NCI-H510A (cell line): Measurements from ENCODE around the gene NDUFA1.
"Not testable (repeated sequence)": the region's sequence is repeated elsewhere in the genome, so short reads cannot be mapped to it uniquely, and the experiment has no call there.

Source experiments
- DNase-seq: peaks from one replicate; lab custom pipeline; 2025; lab: John Stamatoyannopoulos, UW

NDUFA1 gene

DNA sequence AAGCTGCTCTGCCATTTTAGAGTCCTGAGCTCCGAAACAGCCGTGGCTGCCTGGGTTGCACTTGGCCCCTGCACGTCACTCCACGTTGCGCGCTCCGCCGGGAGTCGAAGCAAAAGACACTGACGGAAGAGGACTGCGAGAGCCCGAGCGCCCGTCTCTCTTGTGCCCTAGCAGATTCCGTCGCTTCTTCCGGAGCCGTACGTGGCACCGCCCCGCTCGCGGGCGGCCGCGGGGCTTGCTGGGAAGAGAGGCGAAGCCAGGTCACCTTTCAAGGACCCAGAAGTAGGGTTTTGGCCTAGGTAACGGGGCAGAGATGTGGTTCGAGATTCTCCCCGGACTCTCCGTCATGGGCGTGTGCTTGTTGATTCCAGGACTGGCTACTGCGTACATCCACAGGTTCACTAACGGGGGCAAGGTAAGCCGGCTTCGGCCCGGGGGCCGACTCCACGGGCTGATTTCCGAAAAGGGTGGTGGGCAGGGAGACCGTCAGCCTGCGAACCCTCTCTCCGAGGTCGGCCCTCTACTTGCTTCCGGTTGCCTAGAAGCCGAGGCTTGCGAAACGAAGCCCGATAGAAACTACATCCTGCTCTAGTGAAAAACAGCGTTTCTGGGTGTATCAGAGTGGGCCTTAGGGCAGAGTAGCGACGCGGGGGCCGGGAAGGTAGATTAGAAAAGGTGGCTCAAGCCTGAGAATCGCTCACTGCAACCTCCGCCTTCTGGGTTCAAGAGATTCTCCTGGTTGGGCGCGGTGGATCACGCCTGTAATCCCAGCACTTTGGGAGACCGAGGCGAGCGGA is at the start of gene NDUFA1, which contains the start of gene RNF113A:
NDUFA1 (plus strand) TSS at position 234 of the 797 bp plus-strand sequence; CDS start at position 314, 80 bp downstream.
RNF113A (minus strand) TSS at position 135 of the 797 bp plus-strand sequence; CDS start at position 15, 120 bp downstream.
- peak; percentile 65 for DNase-seq

DNA sequence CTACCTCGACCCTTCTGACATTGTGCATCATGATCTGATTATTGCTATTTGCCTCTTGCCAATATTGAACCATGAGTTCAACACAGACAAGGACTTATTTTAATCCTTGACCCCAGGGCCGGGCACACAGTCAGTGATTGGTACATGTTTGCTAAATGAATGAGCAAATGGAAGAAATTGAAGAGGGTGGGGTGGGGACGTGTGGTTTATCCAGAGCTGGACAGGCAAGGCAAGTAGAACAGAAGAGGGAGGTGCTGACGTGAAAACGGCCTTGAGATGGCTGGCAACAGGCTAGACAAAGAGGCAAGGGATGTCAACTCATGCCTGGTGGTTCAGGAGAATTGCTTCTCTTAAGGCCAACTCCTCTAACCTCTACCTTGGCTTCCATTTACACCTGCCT is 47.4 kb upstream of the NDUFA1 start:
- not testable (repeated sequence) for DNase-seq

DNA sequence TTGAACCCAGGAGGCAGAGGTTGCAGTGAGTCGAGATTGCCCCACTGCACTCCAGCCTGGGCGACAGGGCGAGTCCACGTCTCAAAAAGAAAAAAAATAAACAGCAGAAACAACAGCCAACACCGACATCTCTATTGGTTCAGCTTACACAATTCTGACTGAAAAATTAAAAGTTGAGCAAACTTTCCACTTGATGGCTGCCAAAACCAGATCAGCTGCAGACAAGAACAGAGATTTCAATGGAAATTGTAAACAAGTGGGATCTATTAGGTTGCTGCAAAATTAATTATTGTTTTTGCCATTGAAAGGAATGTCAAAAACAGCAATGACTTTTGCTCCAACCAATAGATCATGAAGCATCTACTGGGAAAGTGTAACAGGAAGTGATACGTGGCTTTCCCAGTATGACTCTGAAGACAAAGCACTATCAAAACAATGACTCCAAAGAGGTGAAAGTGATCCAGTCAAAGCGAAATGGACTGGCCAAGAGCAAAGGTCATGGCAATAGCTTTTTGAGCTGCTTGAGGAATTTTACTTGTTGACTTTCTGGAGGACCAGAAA is 45.2 kb upstream of the NDUFA1 start:
- no peak for DNase-seq

DNA sequence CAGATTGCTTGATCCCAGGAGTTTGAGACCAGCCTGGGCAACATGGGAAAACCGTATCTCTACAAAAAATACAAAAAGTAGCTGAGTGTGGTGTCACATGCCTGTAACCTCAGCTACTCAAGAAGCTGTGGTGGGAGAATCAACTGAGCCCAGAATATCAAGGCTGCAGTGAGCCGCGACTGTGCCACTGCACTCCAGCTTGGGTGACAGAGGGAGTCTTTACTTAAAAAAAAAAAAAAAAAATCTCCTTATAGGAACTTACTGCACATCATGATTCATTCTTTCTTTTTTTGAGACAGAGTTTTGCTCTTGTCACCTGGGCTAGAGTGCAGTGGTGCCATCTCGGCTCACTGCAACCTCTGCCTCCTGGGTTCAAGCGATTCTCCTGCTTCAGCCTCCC is 43.2 kb upstream of the NDUFA1 start:
- no peak for DNase-seq

DNA sequence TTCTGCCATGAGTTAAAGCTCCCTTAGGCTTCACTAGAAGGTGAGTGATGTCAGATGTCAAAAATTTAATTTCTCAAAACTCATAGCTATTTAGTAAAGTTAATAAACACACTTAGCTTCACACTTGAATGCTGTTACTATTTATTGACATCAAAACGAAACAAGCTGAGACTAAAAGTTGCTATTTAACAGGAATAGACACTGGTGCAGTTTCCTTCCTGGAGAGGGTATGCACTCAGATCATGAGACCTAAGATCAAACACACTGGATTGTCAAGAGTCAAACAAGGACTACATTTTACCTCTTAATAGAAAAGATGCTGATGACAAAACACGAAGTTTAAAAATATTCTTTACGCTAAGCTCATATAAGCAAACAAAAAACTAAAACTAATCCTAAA is 37.7 kb upstream of the NDUFA1 start:
- no peak for DNase-seq

DNA sequence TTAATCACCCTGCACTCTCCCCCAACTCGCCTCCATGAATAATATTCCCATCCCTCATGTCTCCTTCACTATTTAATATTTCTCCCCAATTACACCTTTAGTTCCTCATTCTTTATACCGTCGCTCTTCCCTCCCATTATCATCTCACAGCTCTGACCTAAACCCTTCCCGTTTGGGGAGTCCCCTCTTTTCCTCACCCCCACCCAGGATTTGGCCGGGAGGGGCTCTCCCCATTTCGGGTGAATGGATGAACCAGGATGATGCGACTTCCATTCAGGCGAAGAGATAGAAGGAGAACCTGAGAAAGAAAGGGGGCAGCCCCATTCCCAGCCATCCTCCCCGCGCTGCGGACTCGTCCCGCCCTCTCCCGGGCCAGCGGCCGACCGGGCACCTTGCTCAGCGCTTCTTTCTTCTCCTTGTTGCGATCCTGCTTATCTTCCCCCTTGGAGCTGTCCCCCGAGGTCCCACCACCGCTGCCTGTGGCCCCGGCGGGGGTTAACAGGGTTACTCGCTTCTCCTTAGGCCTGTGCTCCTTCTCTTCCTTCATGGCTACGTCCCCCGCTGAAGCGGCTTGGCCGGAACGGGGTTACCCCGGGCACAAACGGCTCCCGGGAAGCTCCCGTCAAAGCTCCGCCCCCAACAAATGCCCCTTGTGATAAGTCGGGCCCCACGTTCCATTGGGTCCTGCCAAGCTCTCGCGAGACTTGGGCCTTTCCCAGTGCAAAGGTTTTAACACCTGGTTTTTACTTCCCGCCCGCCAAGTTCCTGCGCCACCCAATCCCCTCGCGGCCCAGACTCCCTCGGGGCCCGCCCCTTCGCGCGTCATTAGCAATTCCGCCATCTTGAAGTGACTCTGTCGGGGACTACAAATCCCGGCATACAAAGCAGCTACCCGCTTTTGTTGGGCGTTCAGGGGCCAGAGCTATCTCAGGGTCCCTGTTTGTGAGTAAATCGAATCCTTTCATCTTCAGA is 19.0 kb upstream of the NDUFA1 start, which contains the start of gene UPF3B:
UPF3B (minus strand) TSS at position 582 of the 972 bp plus-strand sequence; CDS start at position 547, 35 bp downstream.
- DNase-seq: peak; percentile 97

GRCh38 chrX:119853444-119853843 is 18.2 kb upstream of the NDUFA1 start:
- DNase-seq: no peak

DNA sequence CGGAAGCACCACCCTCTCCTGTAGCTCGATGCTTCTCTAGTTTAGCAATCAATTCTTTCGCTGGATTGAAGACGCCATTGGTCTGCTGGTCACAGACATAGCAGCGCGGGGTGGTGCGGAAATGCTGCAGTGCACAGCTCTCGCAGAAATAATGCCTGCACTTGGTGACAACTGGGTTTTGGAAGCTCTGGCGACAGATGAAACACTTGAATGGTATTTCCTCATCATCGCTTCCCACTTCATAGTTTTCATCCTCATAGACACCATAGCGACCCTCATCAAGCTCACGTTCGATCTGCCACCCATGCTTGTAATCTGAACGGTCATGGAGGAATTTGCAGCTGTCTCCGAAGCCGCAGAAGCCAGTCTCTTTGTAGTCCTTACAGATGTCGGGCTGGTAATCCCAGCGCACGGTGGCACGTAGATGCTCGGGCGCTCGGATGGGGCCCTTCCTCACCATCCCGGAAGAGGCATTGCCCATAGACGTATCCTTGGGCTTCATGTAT is 953 bp upstream of the NDUFA1 start:
- no peak for DNase-seq

- DNase-seq: peak; percentile 36
These were observed 410 bp upstream of the NDUFA1 start for GRCh38 chrX:119871245-119871598.

- DNase-seq: no peak
These were observed 7.1 kb downstream of the NDUFA1 start for GRCh38 chrX:119878740-119879139.

DNA sequence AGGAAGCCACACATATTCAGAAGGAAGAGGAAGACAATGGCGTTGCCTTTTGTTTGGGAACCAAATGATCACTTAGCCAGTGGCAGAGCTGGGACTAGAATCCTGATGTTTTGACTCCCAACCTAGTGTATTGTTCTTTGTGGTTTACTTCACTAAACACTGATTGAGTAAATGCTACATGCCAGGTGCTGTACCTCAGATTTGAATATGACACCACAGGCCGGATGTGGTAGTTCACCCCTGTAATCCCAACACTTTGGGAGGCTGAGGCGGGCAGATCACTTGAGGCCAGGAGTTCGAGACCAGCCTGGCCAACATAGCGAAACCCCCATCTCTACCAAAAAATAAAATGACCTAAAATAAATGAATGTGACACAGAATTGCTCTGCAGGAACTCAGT is 8.4 kb downstream of the NDUFA1 start:
- DNase-seq: no peak

DNA sequence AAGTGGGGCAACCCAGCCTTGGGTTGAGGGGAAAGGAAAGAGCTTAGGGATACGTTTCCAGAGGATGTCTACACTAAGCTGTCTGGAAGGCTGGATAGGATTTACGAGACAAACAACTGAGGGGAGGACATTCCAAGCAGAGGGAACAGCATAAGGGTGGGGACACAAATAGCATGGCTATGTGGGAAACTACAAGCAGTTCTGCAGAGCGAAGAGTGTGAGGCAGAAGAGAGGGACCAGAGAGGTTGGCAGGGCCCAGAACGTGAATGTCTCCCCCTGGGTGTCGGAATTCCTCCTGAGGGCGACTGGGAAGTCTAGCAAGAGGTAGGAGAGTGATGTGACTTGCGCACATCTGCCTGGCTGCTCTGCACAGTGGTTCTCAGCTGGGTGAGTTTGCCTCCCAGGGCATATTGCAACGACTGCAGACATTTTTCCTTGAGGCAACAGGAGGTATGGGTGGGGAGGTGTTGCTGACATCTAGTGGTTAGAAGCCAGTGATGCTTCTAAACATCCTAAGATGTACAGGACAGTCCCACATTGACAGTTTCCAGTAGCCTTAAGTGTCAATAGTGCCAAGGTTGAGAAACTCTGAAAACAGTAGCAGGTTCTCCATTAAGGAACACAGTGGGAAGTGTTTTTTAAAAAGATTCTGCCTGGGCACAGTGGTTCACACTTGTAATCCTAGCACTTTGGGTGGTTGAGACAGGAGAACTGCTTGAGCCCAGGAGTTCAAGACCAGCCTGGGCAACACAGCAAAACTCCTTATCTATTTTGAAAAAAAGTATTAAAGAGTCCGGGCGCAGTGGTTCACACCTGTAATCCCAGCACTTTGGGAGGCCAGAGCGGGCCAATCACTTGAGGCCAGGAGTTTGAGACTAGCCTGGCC is 9.2 kb downstream of the NDUFA1 start:
- DNase-seq: no peak

DNA sequence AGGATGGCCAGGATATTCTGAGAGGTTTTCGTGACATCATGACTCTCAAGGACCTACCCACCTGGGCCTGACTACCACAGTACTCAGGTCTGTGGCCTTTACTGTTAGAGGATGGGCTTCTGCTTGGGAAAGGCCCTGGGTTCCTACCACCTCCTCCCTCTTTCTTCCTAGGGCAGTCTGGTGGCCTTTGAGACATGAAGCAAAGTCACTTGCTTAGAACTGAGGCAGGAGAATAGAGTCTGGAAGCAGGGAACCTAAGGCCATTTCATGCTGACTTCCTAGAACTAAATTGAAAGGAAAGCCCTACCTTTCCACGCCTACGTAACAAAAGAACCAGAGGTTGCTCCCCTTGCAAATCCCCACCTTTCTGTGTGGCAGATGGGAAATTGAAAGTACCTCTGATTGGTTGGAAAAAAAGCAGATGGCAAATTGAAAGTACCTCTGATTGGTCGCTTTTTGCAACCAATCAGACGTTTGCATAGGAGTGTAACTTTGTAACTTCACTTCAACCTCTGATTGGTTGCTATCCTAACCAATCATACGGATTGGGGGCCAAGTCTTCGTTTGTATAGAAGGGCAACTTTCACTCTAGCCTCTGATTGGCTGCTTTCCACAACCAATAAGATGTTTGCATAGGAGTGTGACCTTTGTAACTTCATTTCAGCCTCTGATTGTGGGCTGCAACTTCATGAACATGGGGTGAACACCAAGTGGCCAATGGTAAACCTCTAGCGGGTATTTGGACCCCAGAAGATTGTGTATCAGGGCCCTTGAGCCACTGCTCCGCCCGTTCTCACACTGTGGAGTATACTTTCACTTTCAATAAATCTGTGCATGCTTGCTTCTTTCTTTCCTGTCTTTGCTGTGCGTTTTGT is 14.2 kb downstream of the NDUFA1 start:
- no peak for DNase-seq

- peak; percentile 79 for DNase-seq
These were observed 16.2 kb downstream of the NDUFA1 start for GRCh38 chrX:119887721-119888425.

- not testable (repeated sequence) for DNase-seq
These were observed 19.0 kb downstream of the NDUFA1 start for GRCh38 chrX:119890626-119891025.

DNA sequence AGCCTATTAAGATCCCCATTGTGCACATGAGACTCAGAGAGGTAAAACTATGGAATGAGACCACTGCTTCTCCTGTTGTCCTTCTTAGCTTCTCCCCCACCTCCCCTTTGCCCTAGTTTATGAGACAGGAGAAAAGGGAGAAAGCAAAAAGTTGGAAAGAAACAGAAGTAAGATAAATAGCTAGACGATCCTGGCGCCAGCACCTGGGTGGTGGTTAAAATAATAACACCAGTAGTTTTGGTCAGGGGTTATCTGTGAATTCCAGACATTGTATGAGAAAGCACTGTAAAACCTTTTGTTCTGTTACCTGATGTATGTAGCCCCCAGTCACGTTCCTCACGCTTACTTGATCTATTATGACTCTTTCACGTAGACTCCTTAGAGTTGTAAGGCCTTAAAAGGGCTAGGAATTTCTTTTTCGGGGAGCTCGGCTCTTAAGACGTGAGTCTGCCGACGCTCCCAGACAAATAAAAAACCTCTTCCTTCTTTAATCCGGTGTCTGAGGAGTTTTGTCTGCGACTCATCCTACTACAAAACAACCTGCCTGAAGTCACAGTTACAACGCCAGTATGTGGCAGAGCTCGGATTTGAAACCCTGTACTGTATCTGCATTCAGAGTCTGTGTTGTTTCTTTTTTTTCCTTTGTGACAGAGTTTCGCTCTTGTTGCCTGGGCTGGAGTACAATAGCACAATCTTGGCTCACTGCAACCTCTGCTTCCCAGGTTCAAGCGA is 20.5 kb downstream of the NDUFA1 start:
- not testable (repeated sequence) for DNase-seq

DNA sequence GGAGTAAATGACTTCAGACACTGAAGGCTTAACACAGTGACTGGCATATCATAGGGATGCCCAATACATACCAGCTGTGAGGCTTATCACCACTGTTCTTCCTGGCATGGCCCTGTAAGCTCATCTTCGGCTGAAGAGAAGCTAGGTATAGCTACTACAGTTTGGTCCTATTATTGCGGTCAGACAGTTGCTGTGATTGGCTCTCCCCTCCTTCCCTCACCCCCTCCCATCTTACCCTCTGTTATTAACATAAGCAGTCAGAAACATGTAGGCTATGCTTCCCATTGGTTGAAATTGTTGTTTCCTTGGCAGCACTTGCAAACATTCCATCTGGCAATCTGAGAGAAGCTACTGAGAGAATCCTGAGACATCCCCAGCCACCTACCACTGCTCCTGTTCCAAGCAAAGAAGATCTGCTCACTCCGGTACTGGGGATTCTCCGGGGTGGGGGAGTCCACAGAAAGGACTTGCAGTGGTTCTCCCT is 24.3 kb downstream of the NDUFA1 start, which contains the start of gene AKAP14:
AKAP14 (plus strand) TSS at position 51 of the 484 bp plus-strand sequence. CDS start 7,331 bp downstream, outside the sequence.
- DNase-seq: no peak

DNA sequence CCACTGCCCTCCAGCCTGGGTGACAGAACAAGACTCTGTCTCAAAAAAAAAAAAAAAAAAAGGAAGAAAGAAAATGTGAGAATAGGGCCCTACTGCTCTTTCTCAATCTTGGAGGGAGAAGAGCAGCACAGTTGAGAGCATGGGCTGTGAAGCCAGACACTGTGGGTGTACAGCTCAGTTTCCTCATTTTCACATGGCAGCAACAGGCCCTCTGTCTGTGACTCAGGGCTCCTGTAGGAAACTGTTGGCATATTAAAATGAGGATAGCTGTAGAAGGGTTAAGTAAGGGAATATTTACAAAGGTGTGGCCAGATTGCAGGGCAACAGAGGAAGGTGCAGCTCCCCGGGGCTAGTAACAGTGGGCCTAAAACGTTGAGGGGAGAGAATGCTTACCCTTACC is 27.5 kb downstream of the NDUFA1 start:
- DNase-seq: no peak
